NCI-H510A treated with DMSO at 0.1 percent for 48 hours (cell line): ENCODE results near the gene MYOM3.

ENCODE experiments used
- DNase-seq: peaks from one replicate; lab custom pipeline; 2025; lab: John Stamatoyannopoulos, UW

The MYOM3 gene

GRCh38 chr1:24138476-24139221 is 26.7 kb upstream of the MYOM3 start:
- no peak for DNase-seq

DNA sequence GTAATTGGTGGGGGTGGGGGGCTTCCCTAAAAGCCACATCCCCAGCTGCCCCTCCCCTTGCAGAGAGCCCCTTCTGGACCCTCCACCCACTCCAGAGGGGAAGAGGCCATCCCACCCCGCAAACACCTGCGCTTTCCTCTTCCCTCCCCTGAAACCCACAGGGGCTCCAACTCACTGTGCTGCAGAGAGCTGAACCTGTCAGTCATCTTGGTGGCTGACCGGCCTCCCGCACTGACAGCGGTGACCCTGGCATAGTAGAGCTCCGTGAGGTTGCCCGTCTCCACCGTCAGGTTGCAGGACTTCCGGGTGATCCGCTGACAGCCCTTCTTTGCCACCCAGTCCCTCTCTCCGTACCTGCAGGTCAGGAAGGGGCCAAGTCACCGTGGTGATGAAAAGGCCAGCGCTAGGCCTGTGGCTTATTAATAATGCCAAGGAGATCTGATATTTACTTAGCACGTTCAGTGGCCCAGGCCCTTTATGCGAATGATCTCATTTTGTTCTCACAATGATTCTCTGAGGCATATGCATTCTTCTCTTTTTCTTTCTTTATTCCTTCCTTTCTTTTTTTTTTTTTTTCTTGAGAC is 25.1 kb upstream of the MYOM3 start:
- no peak for DNase-seq

GRCh38 chr1:24134376-24134775 is 22.4 kb upstream of the MYOM3 start:
- DNase-seq: no peak

- DNase-seq: no peak
Observed at GRCh38 chr1:24133819-24134218, 21.9 kb upstream of the MYOM3 start.

GRCh38 chr1:24130385-24130784 is 18.4 kb upstream of the MYOM3 start:
- DNase-seq: no peak

- no peak for DNase-seq
Observed at GRCh38 chr1:24127801-24128363, 15.9 kb upstream of the MYOM3 start.

DNA sequence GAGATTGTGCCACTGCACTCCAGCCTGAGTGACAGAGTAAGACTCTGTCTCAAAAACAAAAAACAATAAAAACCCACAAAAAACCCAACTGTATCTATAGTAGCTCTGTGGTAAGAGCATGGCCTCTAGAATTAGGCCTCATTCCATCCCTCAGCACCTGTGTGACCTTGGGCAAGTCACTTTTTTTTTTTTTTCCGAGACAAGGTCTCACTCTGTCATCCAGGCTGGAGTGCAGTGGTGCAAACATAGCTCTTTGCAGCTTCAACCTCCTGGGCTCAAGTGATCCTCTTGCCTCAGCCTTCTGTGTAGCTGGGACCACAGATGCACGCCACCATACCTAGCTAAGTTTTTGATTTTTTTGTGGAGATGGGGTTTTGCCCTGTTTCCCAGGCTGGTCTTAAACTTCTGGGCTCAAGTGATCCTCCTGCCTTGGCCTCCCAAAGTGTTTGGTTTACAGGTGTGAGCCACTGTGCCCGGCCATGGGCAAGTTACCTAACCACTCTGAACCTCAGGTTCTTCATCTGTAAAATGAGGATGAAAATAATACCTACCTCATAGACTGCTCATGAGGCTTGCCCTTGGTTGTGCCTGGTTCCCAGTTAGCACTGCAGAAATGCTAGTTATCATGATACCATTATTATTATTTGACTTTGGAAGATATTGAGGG is 15.3 kb upstream of the MYOM3 start:
- no peak for DNase-seq

GRCh38 chr1:24126672-24127023 is 14.7 kb upstream of the MYOM3 start:
- no peak for DNase-seq

GRCh38 chr1:24126018-24126671 is 14.2 kb upstream of the MYOM3 start:
- DNase-seq: no peak

DNA sequence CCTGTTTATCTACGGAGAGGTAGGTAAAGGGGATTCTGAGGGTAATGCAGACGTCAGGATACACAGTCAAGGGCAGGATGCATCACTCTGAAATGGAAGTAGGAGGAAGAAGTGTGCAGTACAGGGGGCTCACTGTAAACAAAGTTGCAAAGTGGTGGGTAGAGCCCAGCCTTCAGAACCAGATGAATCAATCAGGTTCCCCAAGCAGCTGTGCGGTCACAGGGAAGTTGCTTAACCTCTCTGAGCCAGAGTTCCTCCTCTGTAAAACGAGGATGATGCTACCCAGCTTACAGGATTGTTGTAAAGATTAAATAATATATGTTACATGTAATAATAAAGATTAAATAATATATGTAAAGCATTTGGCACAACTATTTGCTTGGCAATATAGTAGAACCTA is 13.5 kb upstream of the MYOM3 start:
- no peak for DNase-seq

GRCh38 chr1:24124980-24125379 is 13.0 kb upstream of the MYOM3 start:
- DNase-seq: no peak

DNA sequence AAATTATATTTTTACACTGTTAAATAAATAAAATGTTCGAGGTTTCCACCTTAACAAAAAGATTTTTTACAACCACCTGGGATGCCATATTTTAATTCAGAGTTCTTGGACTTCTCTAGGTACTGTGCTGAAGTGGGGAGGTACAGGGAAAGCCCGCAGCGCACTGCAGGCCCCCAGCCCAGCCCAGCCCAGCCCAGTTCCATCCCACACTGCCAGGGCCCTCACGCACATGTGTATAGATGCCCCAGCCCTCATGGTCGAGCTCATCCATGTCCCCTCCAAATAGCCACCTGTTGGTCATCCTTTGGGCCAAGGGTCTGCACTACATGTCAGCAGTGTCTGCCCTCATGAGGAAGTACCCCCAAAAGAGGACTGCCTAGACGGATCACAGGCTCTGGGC is 11.7 kb upstream of the MYOM3 start:
- no peak for DNase-seq

DNA sequence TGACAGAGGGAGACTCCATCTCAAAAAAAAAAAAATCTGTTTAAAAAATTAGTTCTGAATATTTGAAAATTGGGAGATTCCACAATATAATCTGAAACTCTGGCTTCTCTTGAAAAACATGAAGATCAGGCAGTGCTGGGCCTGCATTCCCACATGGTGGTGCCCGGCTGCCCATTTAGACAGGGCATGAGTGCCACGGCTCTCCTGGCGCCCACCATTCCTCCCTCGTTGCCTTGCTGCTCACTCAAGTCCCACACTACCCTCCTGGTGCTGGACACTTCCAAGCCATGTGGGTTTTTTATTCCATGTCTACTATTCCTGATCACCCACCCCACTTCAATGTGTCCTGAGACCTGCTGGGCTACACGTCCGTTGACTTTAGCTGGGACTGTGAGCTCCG is 10.8 kb upstream of the MYOM3 start:
- DNase-seq: no peak

DNA sequence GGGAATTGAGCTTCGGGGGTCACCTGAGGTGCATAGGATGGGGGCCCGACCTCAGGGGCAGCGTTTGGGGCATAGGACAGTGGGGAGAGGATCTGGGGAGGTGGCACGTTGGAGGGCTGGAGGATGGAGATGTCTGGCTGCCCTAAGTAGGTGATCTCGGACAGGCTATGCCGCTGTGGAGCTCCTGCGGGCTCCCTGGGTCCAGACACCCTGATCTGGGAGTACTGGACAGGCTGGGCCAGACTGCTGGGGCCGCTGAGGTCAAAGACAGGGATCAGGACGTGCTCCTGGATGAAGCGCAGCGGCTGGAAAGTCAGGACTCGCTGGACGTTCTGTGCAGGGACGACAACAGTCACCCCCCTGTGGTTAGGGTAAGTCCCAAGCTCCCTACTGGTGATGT is 9.5 kb upstream of the MYOM3 start:
- DNase-seq: no peak

GRCh38 chr1:24120965-24121364 is 9.0 kb upstream of the MYOM3 start:
- DNase-seq: no peak

DNA sequence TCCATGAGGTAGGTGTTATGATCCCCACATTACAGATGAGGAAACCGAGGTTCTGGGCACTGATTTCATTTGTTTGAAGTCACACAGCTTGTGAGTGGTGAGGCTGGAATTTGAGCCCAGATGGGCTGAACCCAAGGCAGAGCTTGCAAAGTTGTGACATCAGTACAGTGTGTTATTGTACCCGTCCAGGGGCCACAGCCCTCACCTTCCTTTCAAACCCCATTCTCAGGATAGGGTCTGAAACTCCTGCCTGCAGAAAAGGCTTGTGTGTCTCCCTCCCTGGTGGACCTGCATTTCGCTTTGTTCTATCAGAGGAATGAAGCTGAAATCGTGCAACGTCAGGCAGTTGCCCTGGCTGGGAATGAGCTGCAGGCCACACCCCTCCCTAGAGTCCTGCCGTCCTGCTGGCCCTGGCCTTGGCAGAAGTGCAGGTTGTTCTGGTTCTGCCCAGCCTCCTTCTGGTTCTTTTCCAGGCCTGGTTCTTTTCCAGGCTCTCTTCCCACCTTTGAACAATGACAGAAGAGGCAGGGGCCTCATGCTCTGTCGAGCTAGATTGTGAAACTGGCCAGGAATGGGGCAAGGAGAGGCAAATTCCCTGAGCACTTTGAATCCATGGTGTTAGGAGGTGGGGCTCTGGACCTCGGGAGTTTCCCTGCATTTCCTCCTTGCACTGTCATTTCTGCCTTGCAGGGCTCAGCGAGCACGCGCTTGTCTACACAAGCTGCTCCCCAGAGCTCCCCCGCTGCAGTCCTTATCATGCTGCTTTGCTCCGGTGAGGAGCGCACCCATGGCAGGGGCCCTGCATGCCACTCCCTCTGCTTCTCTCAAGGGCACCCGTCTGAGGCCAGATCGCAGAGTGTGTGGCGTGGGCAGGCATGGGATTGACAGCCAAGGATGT is 8.2 kb upstream of the MYOM3 start:
- no peak for DNase-seq

- DNase-seq: no peak
Observed at GRCh38 chr1:24119489-24119858, 7.5 kb upstream of the MYOM3 start.

- DNase-seq: no peak
Observed at GRCh38 chr1:24118410-24119242, 6.7 kb upstream of the MYOM3 start.

DNA sequence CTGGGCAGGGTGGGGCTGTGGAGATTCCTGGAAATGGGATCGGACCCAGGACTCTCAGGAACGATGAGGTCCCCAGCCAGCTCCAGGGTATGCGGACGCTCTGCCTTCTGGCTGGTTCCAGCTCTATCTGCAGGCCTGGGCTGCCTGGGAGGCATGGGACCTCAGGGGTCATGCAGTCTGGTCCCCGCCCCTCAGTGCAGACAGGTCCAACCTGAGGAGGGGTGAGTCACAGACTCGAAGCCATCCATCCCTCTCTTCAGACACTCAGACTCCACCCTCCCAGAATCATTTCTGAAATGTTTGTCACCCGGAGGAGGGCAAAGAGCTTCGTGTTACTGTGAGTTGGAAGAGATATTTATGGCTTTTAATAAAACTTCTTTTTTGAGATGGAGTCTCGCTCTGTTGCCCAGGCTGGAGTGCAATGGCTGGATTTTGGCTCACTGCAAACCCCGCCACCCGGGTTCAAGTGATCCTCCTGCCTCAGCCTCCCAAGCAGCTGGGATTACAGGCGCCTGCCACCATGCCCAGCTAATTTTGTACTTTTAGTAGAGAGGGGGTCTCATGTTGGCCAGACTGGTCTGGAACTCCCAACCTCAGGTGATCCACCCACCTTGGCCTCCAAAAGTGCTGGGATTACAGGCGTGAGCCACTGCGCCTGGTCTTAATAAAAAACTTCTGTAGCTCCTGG is 5.9 kb upstream of the MYOM3 start:
- DNase-seq: no peak

- no peak for DNase-seq
Observed at GRCh38 chr1:24117132-24117531, 5.2 kb upstream of the MYOM3 start.
